CD4-positive, alpha-beta T cell treated with Interferon alpha-2 for 1 hour (primary cell): ENCODE measurements around the gene DNAJB6.

Experiments used
- DNase-seq, 2 donors: peaks; one replicate each; pipeline ENCODE4 v3.0.0-alpha.2; 2020 to 2022

The DNAJB6 gene

DNA sequence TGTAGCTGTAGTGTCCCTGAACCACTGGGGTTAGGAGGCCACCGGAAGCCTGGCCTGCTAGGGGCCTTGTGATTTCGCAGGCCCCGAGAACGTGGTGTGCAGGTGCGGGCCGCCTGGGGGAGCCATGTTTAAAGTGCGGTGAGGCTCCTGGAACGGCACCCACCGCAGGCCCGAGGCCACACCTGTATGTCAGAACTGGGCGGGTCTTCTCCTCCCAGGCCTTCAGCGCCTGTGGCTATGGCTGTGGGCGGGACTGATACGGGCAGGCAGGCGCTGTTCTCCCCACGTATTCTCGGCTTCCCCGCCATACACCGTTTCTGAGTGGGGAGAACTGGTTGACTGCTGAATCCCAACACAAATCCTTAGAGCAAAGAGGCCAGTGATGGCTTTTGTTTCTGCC is 74.8 kb downstream of the DNAJB6 start:
- peak in 1 of 2 donors; percentile 65 for DNase-seq

DNA sequence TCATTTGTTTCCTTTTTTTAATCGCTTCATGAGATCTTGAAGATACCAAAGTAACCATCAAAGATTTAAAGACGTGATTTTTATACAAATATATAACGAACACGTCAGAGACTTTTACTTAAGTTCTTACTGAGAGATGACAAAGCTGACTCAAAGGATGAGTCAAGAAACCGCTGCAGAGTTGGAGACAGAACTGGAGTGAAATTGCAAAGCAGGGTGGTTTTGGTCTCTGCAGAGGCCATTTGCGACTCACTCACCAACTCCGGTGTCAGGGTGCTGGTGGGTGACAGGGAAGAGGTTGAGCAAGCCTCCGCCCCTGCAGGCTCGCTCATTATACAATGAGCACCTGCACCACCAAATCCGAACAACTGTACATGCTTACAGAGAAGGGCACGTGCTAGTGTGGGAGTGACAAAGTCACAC is 75.2 kb downstream of the DNAJB6 start:
- peak in 1 of 2 donors; percentile 30 for DNase-seq

DNA sequence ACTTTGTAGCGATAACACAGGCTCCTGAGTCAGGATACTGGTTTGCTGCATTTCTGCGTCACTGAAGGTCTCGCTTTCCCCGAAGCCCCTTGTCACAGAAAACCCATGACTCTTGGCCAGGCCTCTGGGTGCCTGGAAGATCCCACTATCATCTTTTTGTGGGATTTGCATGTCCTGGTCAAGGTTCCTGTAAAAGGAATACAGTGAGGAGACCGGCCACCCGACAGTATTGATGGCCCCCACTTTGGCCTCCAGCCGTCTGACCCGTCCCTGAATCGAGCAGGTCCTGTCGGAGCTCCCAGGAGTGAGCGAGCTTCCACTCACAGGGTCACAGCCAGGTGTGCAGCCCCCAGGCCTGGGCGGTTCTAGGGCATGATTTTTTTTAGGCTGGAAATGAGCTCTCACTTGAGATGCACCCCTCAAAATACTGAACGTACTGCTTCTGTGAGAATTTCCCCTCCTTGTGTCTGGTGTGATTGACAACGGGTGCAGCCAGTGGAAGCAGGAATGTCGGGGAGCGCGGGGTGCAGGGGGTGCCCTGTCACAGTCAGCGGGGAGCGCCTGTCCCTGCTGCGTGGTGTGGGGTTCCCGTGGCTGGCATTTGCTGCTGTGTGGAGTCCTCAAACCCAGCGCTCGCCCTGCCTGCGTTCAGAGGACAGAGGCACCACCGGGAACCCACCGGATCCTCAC is 75.8 kb downstream of the DNAJB6 start:
- DNase-seq = no peak

DNA sequence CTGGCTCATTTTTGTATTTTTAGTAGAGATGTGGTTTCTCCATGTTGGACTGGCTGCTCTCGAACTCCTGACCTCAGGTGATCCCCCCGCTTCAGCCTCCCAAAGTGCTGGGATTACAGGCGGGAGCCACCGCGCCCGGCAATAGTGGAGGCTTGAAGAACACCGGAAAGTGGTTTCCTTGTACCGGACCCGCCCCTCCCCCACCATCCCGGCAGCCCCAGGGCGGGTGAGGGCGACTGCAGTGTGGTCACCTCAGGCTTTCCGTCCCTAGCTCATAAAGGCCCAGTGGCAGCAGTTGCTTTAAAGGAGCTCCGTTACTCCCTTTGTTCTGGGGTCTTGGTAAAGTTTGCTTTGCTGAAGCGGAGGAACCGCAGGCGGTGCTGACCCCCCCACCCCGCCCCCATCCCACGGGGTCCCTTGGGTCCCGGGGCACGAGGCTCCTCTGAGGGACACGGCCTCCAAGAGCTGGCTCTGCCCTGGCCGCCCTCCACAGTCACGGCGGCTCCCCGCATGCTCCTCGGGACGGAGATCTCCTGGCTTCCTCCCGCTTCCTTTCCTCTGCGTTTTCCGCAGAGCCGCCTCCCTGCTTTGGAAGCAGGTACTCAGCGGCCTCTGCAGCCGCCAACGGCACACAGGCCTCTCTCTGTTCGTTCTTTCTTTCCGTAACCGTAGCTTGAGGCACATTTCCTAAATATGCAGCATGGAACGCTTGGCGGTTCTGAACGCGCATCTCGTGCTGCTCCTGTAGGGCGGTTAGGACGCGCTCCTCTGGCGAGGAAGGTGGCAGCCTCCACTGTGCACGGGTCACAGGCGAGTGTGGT is 77.3 kb downstream of the DNAJB6 start:
- no peak for DNase-seq

DNA sequence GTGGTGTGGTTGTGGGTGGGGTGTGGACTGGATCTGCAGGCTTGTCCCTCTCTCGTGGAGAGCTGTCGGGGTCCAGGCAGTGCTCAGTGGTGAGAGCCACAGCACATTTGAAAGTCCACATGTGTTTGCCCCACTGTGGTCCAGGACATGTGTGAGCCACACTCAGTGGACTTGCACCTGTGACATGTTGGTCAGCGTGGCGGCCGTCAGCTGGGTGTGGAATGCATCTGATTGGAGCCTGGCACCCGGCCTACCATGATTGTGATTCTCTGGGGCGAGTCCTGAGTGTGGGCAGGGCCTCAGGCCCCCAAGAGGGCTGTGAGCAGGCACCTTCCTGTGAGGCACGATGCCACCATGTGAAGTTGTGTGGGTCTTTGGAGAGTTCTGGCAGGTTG is 77.9 kb downstream of the DNAJB6 start:
- DNase-seq = no peak

DNA sequence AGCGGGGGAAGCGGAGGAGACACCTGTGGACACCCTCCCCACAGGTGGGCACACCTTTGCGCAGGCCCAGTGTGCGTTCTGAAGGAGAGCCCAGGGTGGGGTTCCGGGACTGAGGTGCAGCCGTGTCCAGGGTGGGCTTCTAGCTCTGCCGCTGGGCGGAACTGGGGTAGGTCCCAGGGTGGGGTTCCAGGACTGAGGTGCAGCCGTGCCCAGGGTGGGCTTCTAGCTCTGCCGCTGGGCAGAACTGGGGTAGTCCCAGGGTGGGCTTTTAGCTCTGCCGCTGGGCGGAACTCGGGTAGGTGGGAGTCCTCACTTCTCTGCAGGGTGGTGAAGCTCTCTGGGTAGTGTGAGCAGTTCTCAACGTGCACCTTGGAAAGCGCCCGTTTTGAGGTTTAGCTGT is 78.7 kb downstream of the DNAJB6 start:
- DNase-seq = no peak

DNA sequence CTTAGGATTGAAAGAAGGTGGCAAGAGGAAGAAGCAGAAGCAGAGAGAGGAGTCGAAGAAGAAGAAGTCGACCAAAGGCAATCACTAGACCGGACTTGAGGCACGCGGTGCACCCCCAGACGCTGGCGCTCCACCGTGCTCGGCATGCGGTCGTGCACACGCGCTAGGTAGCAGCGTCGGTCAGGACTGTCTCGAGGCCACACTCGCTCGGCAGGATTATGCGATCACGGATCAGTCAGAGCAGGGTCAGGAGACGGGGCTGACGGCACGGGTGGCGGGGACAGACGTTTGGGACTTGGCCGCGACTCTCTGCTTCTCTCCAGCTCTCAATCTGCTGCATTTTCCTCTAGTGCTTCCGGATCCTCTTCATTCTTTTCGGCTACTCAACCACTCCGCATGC is 79.2 kb downstream of the DNAJB6 start:
- no peak for DNase-seq

DNA sequence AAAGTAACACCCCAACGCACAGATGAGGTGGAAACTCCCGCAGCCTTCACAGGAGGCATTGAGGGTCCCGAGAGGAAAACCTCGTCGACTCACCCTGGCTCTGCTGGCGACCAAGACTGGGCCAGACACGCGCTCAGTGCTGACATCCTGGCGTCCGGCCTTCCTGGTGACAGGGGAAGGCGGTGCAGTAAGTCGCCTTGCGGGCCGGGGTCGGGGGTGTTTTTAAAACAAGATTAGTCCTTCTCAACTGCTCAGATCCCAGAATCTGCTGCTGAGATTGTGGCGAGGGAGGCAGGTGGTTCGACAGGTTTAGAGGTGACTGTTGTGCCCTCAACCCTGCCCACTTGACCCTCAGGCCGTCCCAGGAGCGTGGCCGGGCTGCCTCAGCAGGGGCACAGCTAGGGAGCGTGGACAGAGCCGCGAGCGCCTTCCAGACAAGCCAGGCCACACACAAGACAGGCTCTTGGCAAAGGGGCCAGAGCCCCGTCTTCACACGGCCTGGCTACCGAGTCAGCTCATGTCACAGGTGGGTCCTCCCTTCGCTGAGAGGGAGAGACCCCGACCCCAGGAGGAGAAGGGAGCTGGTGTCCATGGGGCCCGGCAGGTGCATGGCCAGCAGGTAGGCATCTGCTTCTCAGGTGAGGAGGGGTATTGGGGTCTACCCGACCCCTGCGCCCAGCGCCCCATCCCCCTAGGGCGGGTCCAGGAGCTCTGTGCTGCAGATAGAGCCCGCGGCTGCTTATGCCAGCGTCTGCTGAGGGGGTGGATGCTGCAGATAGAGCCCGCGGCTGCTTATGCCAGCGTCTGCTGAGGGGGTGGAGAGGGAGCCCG is 81.6 kb downstream of the DNAJB6 start:
- DNase-seq = no peak

DNA sequence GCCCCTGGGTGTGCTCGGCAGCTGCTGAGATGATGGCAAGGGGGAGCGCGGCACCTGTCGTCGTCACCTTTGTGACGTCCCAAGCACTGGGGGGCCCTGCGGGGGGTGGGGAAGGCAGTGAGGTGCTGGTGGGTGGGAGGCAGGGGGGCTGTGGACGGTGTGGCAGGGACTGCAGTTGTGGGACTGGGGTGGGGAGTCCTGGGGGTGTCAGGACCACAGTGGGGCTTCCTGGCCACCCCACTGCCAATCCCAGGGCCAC is 82.2 kb downstream of the DNAJB6 start:
- no peak for DNase-seq

DNA sequence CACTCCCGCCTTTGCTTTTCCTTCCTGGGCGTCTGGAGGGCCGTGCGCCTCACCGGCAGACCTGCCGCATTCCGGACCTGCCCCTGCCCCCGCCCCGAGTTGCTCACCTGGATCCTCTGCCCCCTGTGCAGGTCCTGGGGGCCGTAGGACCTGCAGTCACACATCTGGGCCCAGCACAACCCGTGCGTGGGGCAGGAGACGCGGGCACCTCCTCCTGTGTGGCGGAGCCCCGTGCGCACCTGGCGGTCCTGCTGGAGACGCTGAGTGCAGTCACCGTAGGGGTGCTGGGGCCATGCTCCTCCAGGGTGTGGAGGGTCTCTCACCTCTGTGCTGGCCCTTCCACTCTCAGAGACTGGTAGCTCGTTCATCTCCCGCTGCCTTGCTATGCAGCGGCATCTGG is 85.5 kb downstream of the DNAJB6 start:
- DNase-seq = no peak

DNA sequence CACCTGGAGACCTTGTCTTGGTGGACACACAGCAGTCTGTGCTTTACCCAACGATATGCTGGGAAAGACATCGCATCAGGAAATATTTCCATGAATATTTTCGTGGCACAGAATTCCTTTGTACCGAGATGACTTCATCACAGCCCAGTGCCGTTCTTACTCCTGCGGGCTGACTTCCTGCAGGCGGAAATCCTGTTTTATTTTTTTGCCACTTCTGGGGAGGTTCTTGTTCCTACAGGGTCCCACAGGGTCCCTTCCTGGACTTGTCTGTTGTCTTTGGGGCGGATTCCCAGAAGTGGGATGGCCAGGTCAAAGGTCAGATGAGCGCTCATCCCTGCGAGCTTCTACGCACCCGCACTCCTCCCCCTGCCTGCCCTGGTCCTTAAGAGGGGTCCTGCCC is 86.5 kb downstream of the DNAJB6 start:
- DNase-seq = no peak

DNA sequence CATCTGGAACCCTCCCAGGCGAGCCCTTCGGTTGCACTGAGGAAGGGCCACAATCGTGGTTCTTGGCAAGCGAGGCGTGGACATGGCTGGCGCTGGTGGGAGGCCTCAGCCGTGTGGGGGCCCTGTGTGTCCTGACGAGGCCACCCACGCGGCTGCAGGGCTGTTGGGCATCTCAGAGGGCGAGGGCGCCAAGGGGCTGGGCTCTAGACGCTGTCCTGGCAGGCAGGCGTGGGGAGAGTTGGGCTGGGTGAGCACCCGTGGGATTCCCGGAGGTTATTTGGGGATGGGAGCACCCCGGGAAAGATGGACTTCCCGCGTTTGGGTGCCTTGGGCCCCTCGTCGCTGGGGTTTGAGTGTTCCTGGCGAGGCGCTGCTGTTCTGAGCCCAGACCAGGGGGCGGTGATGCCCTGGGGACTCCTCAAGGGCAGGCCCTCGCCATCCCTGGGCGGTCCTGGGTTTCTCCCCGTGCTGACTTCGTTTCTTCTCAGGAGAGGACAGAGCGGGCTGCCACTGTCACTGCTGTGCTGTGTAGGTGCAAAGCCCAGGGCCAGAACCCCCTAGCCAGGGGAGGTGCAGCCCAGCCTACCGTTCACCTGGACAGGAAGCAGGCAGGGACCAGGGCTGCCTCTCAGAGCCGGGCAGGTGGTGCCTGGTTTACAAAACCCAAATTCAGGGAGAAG is 87.2 kb downstream of the DNAJB6 start:
- DNase-seq = no peak

DNA sequence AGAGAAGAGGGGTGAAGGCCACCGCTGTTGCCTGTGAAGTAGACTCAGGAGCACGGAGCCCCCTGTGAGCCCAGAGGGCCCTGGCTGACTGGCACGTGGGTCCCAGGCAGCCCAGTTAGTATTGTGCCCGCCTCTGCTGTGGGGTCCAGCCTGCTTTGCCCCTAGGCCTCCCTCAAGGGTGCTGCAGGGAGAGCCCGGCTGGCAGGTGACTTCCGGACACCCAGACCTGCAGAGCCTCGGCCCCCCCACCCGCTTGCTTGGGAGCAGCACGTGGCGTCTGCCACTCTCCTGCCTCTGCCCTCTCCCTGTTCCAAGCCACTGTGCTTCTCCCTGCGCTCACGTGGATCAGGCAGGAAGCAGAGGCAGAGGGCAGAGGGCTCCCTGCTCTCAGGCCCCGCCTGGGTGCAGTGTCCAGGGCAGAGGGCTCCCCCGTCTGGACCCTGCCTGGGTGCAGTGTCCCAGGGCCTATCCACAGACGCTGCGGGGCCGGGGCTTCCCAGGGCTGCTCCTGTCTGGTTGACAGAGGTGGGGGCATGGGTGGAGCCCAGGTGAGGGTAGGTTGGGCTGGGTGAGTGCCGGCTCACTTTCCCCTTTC is 88.4 kb downstream of the DNAJB6 start:
- no peak for DNase-seq

DNA sequence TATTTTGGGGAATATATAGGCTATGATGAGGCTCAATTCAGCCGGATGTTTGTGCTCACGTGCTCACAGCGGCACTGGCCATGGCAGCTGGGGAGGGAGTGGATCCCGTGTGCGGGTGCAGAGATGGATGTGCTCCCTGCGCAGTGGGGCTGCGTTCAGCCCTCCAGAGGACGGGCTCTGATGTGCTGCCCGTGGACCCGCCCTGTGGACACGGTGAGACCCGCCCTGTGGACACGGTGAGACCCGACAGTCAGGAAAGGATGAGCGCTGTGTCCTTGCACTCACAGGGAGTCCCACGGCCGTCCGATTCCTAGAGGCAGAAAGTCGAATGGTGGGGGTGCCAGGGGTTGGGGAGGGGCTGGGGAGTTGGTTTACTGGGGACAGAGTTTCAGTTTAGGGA is 89.0 kb downstream of the DNAJB6 start:
- no peak for DNase-seq

DNA sequence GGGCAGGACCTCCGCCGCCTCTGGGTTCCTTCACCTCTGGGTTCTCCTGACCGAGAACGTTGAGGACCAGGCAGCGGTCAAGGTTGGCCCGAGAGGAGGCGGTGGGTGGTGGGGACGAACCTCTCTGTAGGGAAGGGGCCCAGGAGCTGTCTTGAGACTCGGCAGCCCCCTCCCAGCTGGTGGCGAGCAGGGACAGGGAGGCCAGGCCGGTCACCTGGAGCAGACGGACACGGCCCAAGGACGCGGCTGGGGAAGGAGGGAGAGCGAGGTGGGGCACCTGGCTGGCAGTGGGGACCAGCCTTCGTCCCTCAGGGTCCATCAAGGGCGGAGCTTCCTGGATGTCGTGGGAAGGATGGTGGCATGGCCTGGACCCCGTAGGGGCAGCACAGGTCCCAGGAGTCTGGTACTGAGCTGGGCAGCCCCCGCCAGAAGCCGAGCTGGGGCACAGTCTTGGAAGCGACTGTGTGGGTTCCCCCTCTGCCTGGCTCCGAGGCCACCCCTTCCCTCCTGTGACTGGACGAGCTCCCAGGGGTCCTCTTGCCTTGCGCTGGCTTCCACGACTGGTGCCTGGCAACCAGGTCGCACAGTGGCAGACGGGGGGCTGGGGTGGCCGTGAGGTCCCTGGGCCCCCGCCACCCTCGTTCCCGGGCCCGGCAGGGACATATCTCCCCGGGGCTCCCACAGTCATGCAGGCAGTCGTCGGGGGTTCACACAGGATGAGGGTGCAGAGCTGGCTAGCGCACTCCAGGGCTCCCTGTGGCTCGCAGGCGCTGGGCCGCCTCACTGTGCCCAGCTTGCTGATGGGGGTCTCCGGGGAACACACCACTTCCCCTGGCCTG is 89.9 kb downstream of the DNAJB6 start:
- no peak for DNase-seq

DNA sequence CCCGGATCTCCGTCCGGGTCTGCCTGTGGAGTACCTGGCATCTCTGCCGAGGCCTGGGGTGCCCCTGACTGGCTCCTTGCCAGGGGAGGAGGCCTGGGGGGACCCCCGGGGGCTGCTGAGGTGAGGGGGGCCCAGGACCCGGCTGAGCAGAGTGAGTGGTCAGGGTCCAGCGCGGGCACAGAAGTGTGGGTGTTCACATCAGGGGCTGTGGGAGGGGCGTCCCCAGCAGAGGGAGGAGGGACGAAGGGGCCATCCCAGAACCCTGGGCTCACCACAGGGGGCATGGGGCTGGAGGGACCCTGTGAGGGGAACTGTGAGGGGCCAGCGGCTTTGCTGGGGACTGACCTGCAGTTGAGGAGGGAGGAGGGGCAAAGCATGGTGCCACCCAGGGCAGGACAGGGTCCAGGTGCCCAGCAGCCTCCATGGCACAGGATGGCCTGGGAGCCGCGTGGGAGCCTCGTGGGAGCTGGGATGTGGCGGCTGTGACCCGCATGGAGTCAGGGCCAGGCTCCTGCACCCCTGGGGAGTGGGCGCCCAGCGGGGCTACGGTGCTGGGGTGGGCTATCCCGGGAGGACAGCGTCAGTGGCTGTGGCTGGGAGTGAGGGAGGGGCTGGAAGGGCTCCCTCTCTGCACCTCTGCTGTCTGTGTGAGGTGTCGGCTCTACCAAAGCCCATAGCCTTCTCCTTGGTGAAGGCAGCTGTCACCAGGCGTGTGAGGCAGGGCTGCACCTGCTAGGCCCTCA is 91.2 kb downstream of the DNAJB6 start:
- no peak for DNase-seq

DNA sequence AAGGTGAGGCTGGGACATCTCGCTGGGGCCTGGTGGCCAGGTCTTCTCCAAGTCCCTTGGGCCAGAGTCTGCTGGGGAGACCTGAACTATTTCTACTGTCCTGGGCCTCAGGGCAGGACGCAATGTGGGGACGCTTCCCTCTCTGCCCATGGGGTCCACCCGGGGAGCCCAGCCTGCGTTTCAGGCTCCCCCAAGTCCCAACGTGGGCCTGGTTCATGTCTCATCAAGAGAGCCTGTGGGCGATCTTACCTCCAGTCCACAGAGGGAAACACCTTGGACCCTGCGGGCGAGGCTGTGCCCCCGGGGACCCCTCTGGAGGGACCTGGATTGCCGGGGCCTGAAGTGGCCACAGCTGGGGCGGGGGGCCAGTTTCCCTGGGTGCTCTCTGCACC is 91.7 kb downstream of the DNAJB6 start:
- no peak for DNase-seq

DNA sequence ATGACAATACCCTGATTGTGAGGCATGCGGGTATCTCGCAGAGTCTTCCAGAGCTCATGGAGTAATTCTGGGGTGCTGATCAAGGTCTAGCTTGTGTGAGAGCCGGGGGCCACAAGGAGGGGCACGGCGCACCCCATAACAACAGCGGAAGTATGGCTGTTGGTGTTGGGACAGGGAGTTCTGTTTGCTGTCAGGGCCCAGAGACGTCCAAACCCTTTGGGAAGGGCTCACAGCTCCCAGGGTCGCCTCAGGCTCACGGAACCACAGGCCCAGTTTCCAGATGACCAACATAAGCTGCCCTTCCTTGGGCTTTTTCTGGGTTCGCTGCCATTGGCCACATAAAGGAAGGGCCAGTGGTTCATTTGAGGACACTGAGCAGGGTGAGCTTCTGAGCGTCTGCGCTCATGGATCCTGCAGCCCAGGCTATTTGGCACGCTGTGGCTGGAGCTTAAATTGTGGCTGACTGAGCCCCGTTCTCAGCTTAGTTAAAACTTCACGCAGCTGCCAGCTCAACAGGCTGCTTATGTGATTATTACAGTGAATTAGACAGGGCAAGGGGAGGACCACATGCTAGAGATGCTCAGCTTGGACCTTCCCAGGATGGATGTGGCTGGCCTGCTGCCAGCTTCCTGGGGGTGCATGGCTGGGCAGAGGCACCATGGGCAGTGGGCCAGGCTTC is 92.3 kb downstream of the DNAJB6 start:
- DNase-seq = no peak

DNA sequence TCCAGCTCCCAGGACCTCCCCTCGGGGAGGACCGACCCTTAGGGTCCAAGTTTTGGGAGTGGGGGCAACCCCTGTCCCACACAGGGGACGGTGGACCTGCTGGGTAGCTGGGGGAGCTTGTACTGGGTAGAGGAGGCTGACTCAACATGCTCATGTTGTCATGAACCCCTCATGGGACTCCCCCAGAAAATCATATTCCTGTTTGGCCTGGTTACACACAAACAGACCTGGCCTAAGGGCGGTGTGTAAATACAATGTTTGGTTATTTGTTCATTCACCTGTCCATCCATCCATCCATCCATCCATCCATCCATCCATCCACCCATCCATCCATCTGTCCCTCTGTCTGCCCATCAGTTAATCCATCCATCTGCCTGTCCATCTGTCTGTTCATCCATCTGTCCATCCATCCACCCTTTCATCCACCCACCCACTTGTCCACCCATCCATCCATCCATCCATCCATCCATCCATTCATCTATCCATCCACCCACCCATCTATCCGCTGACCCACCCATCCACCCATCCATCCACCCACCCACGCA is 92.9 kb downstream of the DNAJB6 start:
- DNase-seq = no peak

DNA sequence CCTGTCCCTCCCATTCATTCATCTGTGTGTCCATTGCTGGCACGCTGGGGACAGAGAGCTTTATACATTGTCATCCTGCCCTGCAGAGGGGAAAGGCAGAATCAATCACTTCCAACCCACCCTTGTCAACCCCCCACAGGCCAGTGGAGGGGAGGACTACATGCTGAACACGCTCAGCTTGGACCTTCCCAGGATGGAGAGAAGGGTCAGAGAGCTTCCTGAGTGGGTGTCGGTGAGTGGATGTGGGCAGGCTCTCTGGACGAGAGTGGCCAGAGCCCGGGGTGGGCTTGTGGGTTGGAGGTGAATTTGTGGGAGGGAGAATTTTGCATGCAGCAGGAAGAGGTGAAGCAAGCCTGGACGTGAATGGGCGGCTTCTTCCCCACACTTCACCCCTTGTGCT is 93.9 kb downstream of the DNAJB6 start:
- DNase-seq = no peak
